ENCODE results near the gene LECT2.

GRCh38 chr5:135937245-135937911 lies 17.4 kb downstream of the LECT2 start:
- no peak for TF ChIP-seq POLR2A (IDR thresholded peaks at IDR 0.05)
- TF ChIP-seq CTCF (IDR thresholded peaks at IDR 0.05), result no peak
